ENCODE measurements around the gene FLT3.

FLT3 gene

GRCh38 chr13:27988520-27988919 is 111.9 kb downstream of the FLT3 start, which contains the start of gene URAD:
URAD (minus strand) TSS chr13:27988693; CDS start chr13:27988637, 56 bp downstream.
- DNase-seq (ENCODE audit: low read depth) = no peak
- no peak for TF ChIP-seq CTCF (IDR thresholded peaks at IDR 0.05; ENCODE audit: low read depth, low read length, missing control alignments)
- no peak within 1 kb of the TSS for H3K4me3 ChIP-seq (ENCODE audit: low read depth, low read length)

GRCh38 chr13:27985600-27985999 is 114.8 kb downstream of the FLT3 start:
- DNase-seq (ENCODE audit: low read depth) = no peak
- no peak overlapping the region for H3K4me3 ChIP-seq (ENCODE audit: low read depth, low read length)
- no peak for TF ChIP-seq CTCF (IDR thresholded peaks at IDR 0.05; ENCODE audit: low read depth, low read length, missing control alignments)

DNA sequence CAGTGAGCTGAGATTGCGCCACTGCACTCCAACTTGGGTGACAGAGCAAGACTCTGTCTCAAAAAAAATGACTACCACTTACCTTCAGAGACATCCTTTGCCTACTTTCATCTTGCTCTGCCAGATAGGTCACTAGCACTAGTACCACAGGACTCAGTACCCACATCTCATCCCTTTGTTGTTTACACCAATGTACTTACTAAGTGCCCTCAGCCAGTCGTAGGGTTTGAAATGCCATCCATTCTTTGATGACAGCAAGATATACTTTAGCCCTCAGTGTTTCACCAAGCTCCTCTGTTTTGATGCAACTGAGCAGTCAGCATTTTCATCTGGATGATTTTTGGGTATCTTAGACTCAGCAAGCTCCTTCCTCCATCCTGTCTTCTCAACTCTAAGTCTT is 118.0 kb downstream of the FLT3 start:
- DNase-seq (ENCODE audit: low read depth) = no peak
- no peak for TF ChIP-seq CTCF (IDR thresholded peaks at IDR 0.05; ENCODE audit: low read depth, low read length, missing control alignments)
- H3K4me3 ChIP-seq (ENCODE audit: low read depth, low read length) = no peak overlapping the region

DNA sequence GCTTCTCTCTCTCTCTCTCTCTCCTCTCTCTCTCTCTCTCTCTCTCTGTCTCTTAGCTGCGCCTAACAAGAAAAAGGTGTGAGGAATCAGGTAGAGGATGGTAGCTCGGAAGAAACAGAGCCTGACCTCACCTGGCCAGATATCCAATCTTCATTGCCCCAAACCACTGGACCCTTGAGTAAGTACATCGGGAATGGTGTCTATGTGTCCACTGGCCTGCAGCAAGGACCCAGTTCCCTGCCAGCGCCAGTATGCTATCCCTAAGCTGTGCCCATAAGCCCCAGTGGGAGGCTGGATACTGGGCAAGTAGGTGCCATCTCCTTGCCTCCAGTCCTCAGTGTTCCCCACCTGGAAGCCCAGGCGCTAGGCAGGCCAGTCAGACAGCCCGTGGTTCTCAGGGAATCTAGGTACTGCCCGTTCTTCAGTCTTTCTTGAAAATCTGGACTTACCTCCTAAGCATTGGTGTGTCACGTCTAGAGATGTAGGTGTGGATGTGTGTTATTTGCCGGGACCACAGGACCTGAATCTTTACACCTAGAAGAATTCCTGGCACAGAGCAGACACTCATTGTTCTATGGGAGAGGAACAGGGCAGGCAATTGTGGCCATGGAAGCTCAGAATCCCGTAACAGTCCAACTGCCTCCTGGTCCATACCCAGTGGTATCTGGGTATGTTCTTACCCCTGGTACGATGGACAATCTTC is 119.2 kb downstream of the FLT3 start:
- TF ChIP-seq CTCF (IDR thresholded peaks at IDR 0.05; ENCODE audit: low read depth, low read length, missing control alignments) = no peak
- H3K4me3 ChIP-seq (ENCODE audit: low read depth, low read length) = no peak overlapping the region

GRCh38 chr13:27980280-27980998 is 119.9 kb downstream of the FLT3 start:
- no peak overlapping the region for H3K4me3 ChIP-seq (ENCODE audit: low read depth, low read length)
- TF ChIP-seq CTCF (IDR thresholded peaks at IDR 0.05; ENCODE audit: low read depth, low read length, missing control alignments) = no peak
- DNase-seq (ENCODE audit: low read depth) = no peak

More for the DNA sequence above, 119.2 kb downstream of the FLT3 start:
- no peak for DNase-seq (ENCODE audit: low read depth)

- no peak for TF ChIP-seq CTCF (IDR thresholded peaks at IDR 0.05; ENCODE audit: low read depth, low read length, missing control alignments)
- no peak for DNase-seq (ENCODE audit: low read depth)
- H3K4me3 ChIP-seq (ENCODE audit: low read depth, low read length) = no peak overlapping the region
Measured at GRCh38 chr13:27979765-27980279, 120.6 kb downstream of the FLT3 start.
